Measurements from ENCODE around the gene ERMARD. TPM values are rescaled to one million over a fixed set of nuclear protein-coding genes. Genes with fewer than 3 reads are reported as not detected.

The ERMARD gene
- total and polyA plus RNA-seq, 2 donors (not counting 1 experiment from before 2014, with no cell fraction given), result 22.0 to 32.5 TPM

GRCh38 chr6:169719117-169719516 is 32.3 kb upstream of the ERMARD start:
- DNase-seq (ENCODE audit: low read depth in 2 of 2), result peak in 1 of 2 donors; percentile 41
- H3K4me1 ChIP-seq (ENCODE audit: control insufficient read depth, extremely low read depth, insufficient read depth, low read length), result no peaks in the 10 kb centered on the region
- peaks cover 31% of the 10 kb centered on the region for H3K79me2 ChIP-seq (ENCODE audit: control insufficient read depth, insufficient read depth, low read length)
- no peak for TF ChIP-seq CTCF (conservative IDR thresholded peaks at IDR 0.05 in 1 of 2, IDR thresholded peaks at IDR 0.05 in 1 of 2; ENCODE audit: low read depth in 1 of 2, low read length in 2 of 2)
- TF ChIP-seq EZH2 (IDR thresholded peaks at IDR 0.05; ENCODE audit: low read length, missing control alignments), result no peak
- H3K4me3 ChIP-seq (replicated peaks in 1 of 4; ENCODE audit: control extremely low read depth in 1 of 4, insufficient read depth in 1 of 4, low read depth in 3 of 4, low read length in 4 of 4), result no peak overlapping the region
- H3K27me3 ChIP-seq (ENCODE audit: control insufficient read depth, insufficient read depth, low read length), result no peaks in the 10 kb centered on the region
- H3K27ac ChIP-seq (ENCODE audit: insufficient read depth, low read length), result no peak overlapping the region
- no peak overlapping the region for H3K9ac ChIP-seq (ENCODE audit: insufficient read depth, low read length)
- no peak overlapping the region for H2AFZ ChIP-seq (ENCODE audit: low read length)
- no peak overlapping the region for H3K4me2 ChIP-seq (ENCODE audit: extremely low read depth, insufficient read depth, low read length)
- no peaks in the 10 kb centered on the region for H3K9me3 ChIP-seq (ENCODE audit: control insufficient read depth, insufficient read depth, low read depth, low read length)
- no peaks in the 10 kb centered on the region for H4K20me1 ChIP-seq (ENCODE audit: control insufficient read depth, extremely low read depth, insufficient read depth, low read length)
- no peaks in the 10 kb centered on the region for H3K36me3 ChIP-seq (ENCODE audit: control insufficient read depth, insufficient read depth, low read length)

GRCh38 chr6:169720207-169720855 is 31.1 kb upstream of the ERMARD start:
- Histone ChIP-seq H4K20me1 (ENCODE audit: control insufficient read depth, extremely low read depth, insufficient read depth, low read length) (no peaks in the 10 kb centered on the region), H3K27ac (ENCODE audit: insufficient read depth, low read length) (no peak overlapping the region), H3K4me2 (ENCODE audit: extremely low read depth, insufficient read depth, low read length) (no peak overlapping the region), H2AFZ (ENCODE audit: low read length) (no peak overlapping the region), H3K9ac (ENCODE audit: insufficient read depth, low read length) (no peak overlapping the region), H3K4me3 (replicated peaks in 1 of 4; ENCODE audit: control extremely low read depth in 1 of 4, insufficient read depth in 1 of 4, low read depth in 3 of 4, low read length in 4 of 4) (no peak overlapping the region), H3K9me3 (ENCODE audit: control insufficient read depth, insufficient read depth, low read depth, low read length) (no peaks in the 10 kb centered on the region), H3K4me1 (ENCODE audit: control insufficient read depth, extremely low read depth, insufficient read depth, low read length) (peaks cover 1% of the 10 kb centered on the region), H3K79me2 (ENCODE audit: control insufficient read depth, insufficient read depth, low read length) (peaks cover 31% of the 10 kb centered on the region), H3K36me3 (ENCODE audit: control insufficient read depth, insufficient read depth, low read length) (no peaks in the 10 kb centered on the region), H3K27me3 (ENCODE audit: control insufficient read depth, insufficient read depth, low read length) (no peaks in the 10 kb centered on the region)
- DNase-seq (ENCODE audit: low read depth in 2 of 2), result no peak
- peak in 1 of 2 donors; percentile 5 for TF ChIP-seq CTCF (conservative IDR thresholded peaks at IDR 0.05 in 1 of 2, IDR thresholded peaks at IDR 0.05 in 1 of 2; ENCODE audit: low read depth in 1 of 2, low read length in 2 of 2)
- no peak for TF ChIP-seq EZH2 (IDR thresholded peaks at IDR 0.05; ENCODE audit: low read length, missing control alignments)

- peak overlapping the region; percentile 73 for H3K27ac ChIP-seq (ENCODE audit: insufficient read depth, low read length)
- peak overlapping the region; percentile 66 for H2AFZ ChIP-seq (ENCODE audit: low read length)
- no peaks in the 10 kb centered on the region for H3K36me3 ChIP-seq (ENCODE audit: control insufficient read depth, insufficient read depth, low read length)
- peak overlapping the region; percentile 31 to 97 (median 58) for H3K4me3 ChIP-seq (replicated peaks in 1 of 4; ENCODE audit: control extremely low read depth in 1 of 4, insufficient read depth in 1 of 4, low read depth in 3 of 4, low read length in 4 of 4)
- TF ChIP-seq CTCF (conservative IDR thresholded peaks at IDR 0.05 in 1 of 2, IDR thresholded peaks at IDR 0.05 in 1 of 2; ENCODE audit: low read depth in 1 of 2, low read length in 2 of 2), result no peak
- TF ChIP-seq EZH2 (IDR thresholded peaks at IDR 0.05; ENCODE audit: low read length, missing control alignments), result no peak
- H3K79me2 ChIP-seq (ENCODE audit: control insufficient read depth, insufficient read depth, low read length), result peaks cover 31% of the 10 kb centered on the region
- H3K4me2 ChIP-seq (ENCODE audit: extremely low read depth, insufficient read depth, low read length), result peak overlapping the region; percentile 78
- no peaks in the 10 kb centered on the region for H3K27me3 ChIP-seq (ENCODE audit: control insufficient read depth, insufficient read depth, low read length)
- H4K20me1 ChIP-seq (ENCODE audit: control insufficient read depth, extremely low read depth, insufficient read depth, low read length), result no peaks in the 10 kb centered on the region
- no peaks in the 10 kb centered on the region for H3K9me3 ChIP-seq (ENCODE audit: control insufficient read depth, insufficient read depth, low read depth, low read length)
- DNase-seq (ENCODE audit: low read depth in 2 of 2), result peak; percentile 55 to 86
- peak overlapping the region; percentile 87 for H3K9ac ChIP-seq (ENCODE audit: insufficient read depth, low read length)
- H3K4me1 ChIP-seq (ENCODE audit: control insufficient read depth, extremely low read depth, insufficient read depth, low read length), result peaks cover 2% of the 10 kb centered on the region
Measured at GRCh38 chr6:169722362-169723199, 28.8 kb upstream of the ERMARD start.
